ENCODE data around the gene TMEM164.

- TF ChIP-seq EP300 (IDR thresholded peaks at IDR 0.05): no peak
- TF ChIP-seq CTCF (IDR thresholded peaks at IDR 0.05): no peak
- no peak for TF ChIP-seq POLR2A (IDR thresholded peaks at IDR 0.05; ENCODE audit: low read depth)
- no peak for TF ChIP-seq POLR2AphosphoS5 (IDR thresholded peaks at IDR 0.05)
These were observed 100.4 kb downstream of the TMEM164 start for GRCh38 chrX:110103344-110103743.
